K562 (cell line): Measurements from ENCODE around the gene GRM5. TPM values are rescaled to one million over a fixed set of nuclear protein-coding genes. Genes with fewer than 3 reads are reported as not detected.

Source experiments
- ATAC-seq: fragments of 200-7000 bp; cut with Tn5 transposase; 3 replicates; pipeline ENCODE4 v1.9.1; 2020; ENCODE audit warnings: moderate library complexity
- BruUV-seq: library from RNA; stranded (reverse); fragments of 400-500 nt; replicated peaks from 2 replicates; lab custom pipeline; 2021; lab: Mats Ljungman, UMichigan
- CTCF ChIA-PET: fragments of 300-600 bp; formaldehyde crosslinking; extraction: SDS; loops from one replicate; lab custom pipeline; 2021; ENCODE audit warnings: low intra/inter-chr PET ratio; lab: Yijun Ruan, JAX
- POLR2A ChIA-PET: fragments of 300-600, 350-650 bp; sonication (Branson Sonifier 250); formaldehyde crosslinking; extraction: SDS; loops from one replicate; lab custom pipeline; 2021; ENCODE audit warnings: antibody characterized with exemption, inconsistent platforms; lab: Yijun Ruan, JAX
- DNase-seq, 4 experiments: peaks; one replicate each; pipeline versions ENCODE4 v3.0.0 to v3.0.0-alpha.2; 2011 to 2018; ENCODE audit warnings: low spot score in 3 of 4, mixed read lengths in 3 of 4; ENCODE audit errors: extremely low read depth in 1 of 4
- FAIRE-seq: peaks from 2 replicates; lab custom pipeline; 2011; peaks lifted over from hg19 to GRCh38; lab: Jason Lieb, UNC
- H2AFZ ChIP-seq: 2 replicates; pipeline ENCODE4 v1.6.0; 2011; ENCODE audit warnings: low read depth, low read length, control low read depth, inconsistent platforms
- H3K27ac ChIP-seq: fragments of 200-600 bp; 3 replicates; pipeline ENCODE4 v1.8.0; 2011; ENCODE audit warnings: low read depth, mild to moderate bottlenecking, control low read depth, inconsistent platforms, low read length, moderate library complexity, mixed read lengths; ENCODE audit errors: extremely low read depth
- H3K27me3 ChIP-seq, 2 experiments: fragments of 300-600 bp in 1 of 2; 2 replicates in 1 of 2; 3 replicates in 1 of 2; pipeline versions ENCODE4 v1.6.0 to v1.8.0; 2011; ENCODE audit warnings: inconsistent platforms in 2 of 2, low read length in 2 of 2, mild to moderate bottlenecking in 1 of 2, mixed read lengths in 1 of 2, moderate library complexity in 1 of 2; ENCODE audit not compliant: control insufficient read depth in 2 of 2, insufficient read depth in 2 of 2
- H3K36me3 ChIP-seq: fragments of 300-600 bp; 3 replicates; pipeline ENCODE4 v1.8.0; 2011; ENCODE audit warnings: mild to moderate bottlenecking, low read length, inconsistent platforms; ENCODE audit not compliant: control insufficient read depth, insufficient read depth
- H3K4me1 ChIP-seq, 2 experiments: fragments of 200-600 bp in 1 of 2; replicated peaks in 1 of 2; 2 replicates in 1 of 2; 3 replicates in 1 of 2; pipeline versions ENCODE4 v1.5.1 to v1.8.0; 2011; ENCODE audit warnings: inconsistent platforms in 2 of 2, low read length in 2 of 2, mild to moderate bottlenecking in 1 of 2, mixed read lengths in 1 of 2, moderate library complexity in 1 of 2; ENCODE audit not compliant: control insufficient read depth in 2 of 2, insufficient read depth in 2 of 2
- H3K4me2 ChIP-seq: 2 replicates; pipeline ENCODE4 v1.6.1; 2011; ENCODE audit warnings: low read length, control low read depth, inconsistent platforms, mixed read lengths; ENCODE audit not compliant: insufficient read depth
- H3K4me3 ChIP-seq: fragments of 200-600 bp; sonication (generic), shearing (Covaris generic); 2 replicates; pipeline ENCODE4 v1.5.1; 2016; ENCODE audit warnings: control low read depth, inconsistent platforms
- H3K79me2 ChIP-seq: fragments of 200-600 bp; 3 replicates; pipeline ENCODE4 v1.8.0; 2011; ENCODE audit warnings: low read length, inconsistent platforms; ENCODE audit not compliant: control insufficient read depth, insufficient read depth
- H3K9ac ChIP-seq, 2 experiments: 2 replicates each; pipeline versions ENCODE4 v1.6.0 to v1.6.1; 2011; ENCODE audit warnings: low read depth in 2 of 2, low read length in 2 of 2, control low read depth in 1 of 2, inconsistent platforms in 1 of 2, mild to moderate bottlenecking in 1 of 2, mixed read lengths in 1 of 2; ENCODE audit not compliant: insufficient read depth in 1 of 2
- H3K9me1 ChIP-seq: one replicate; pipeline ENCODE4 v1.6.0; 2011; ENCODE audit warnings: inconsistent platforms, mild to moderate bottlenecking, low read length, moderate library complexity; ENCODE audit not compliant: control insufficient read depth, insufficient read depth
- H3K9me3 ChIP-seq: replicated peaks from 2 replicates; pipeline ENCODE4 v1.5.1; 2011; ENCODE audit warnings: low read depth, low read length, inconsistent platforms; ENCODE audit not compliant: control insufficient read depth, insufficient read depth
- H4K20me1 ChIP-seq: replicated peaks from 2 replicates; pipeline ENCODE4 v1.6.1; 2011; ENCODE audit warnings: low read length, inconsistent platforms, mixed read lengths; ENCODE audit not compliant: control insufficient read depth, insufficient read depth
- ARID2 ChIP-seq: fragments of 450-650 bp; IDR thresholded peaks from 2 replicates; pipeline ENCODE4 v1.6.1; 2017; ENCODE audit warnings: antibody characterized with exemption, mild to moderate bottlenecking
- HLTF ChIP-seq: fragments of 450-650 bp; IDR thresholded peaks from 2 replicates; pipeline ENCODE4 v1.6.1; 2016
- HNRNPL ChIP-seq: fragments of 200-400 bp; formaldehyde crosslinking; IDR thresholded peaks from 2 replicates; pipeline ENCODE4 v1.6.1; 2017; ENCODE audit warnings: low read depth, mild to moderate bottlenecking, low read length
- JUNB ChIP-seq: fragments of 450-650 bp; formaldehyde crosslinking; conservative IDR thresholded peaks from 2 replicates; pipeline ENCODE4 v1.4.0; 2020; ENCODE audit warnings: mild to moderate bottlenecking
- NCOA2 ChIP-seq, 2 experiments: fragments of 450-650 bp; IDR thresholded peaks; 2 replicates each; pipeline ENCODE4 v1.6.1; 2018; ENCODE audit warnings: mild to moderate bottlenecking in 2 of 2, moderate library complexity in 1 of 2; ENCODE audit not compliant: partially characterized antibody in 2 of 2
- NFATC3 ChIP-seq: fragments of 450-650 bp; IDR thresholded peaks from 2 replicates; pipeline ENCODE4 v1.6.1; 2017; ENCODE audit warnings: mild to moderate bottlenecking
- RBM25 ChIP-seq: fragments of 200-400 bp; formaldehyde crosslinking; IDR thresholded peaks from 2 replicates; pipeline ENCODE4 v1.6.1; 2018; ENCODE audit warnings: low read length, low read depth, moderate library complexity; ENCODE audit not compliant: severe bottlenecking
- SAP30 ChIP-seq: fragments of 200-600 bp; sonication (generic); IDR thresholded peaks from 2 replicates; pipeline ENCODE4 v1.6.1; 2012; ENCODE audit warnings: borderline replicate concordance, low read depth, mild to moderate bottlenecking, moderate library complexity, low read length, control low read depth, inconsistent platforms; ENCODE audit not compliant: insufficient read depth, poor library complexity, severe bottlenecking
- SUPT5H ChIP-seq: fragments of 450-650 bp; IDR thresholded peaks from 2 replicates; pipeline ENCODE4 v1.6.1; 2016
- ZNF695 ChIP-seq: fragments of 450-650 bp; formaldehyde crosslinking; IDR thresholded peaks from 2 replicates; pipeline ENCODE4 v1.4.0; 2020; ENCODE audit warnings: mild to moderate bottlenecking, moderate library complexity
- ZNF830 ChIP-seq: fragments of 250-450 bp; sonication (Bioruptor Pico); IDR thresholded peaks from 2 replicates; pipeline ENCODE4 v1.5.0; 2021; ENCODE audit warnings: mild to moderate bottlenecking
- WGBS: fragments of 100-300 bp; shearing (Covaris generic); methylation state at CpG from one replicate; pipeline ENCODE4 v1.1.6; 2016; ENCODE audit warnings: low coverage, mixed read lengths; ENCODE audit not compliant: insufficient coverage; ENCODE audit errors: missing lambda C conversion rate; 5-methylcytosine and 5-hydroxymethylcytosine counted together
- in situ Hi-C: fragments of 300-500 bp; cut with MboI; formaldehyde crosslinking; loops from 4 replicates; pipeline ENCODE4 v1.15.0; 2018; ENCODE audit warnings: inconsistent platforms, mixed read lengths
- intact Hi-C: fragments of 100-400 bp; cut with micrococcal nuclease; formaldehyde crosslinking; loops from 2 replicates; pipeline ENCODE4 v1.14.2; 2022
- polyA plus RNA-seq, 8 experiments: library from polyadenylated mRNA; depleted of rRNA in 4 of 8; stranded (reverse) in 5 of 8; unstranded in 3 of 8; fragments of >200 nt; fragmentation: Nextera tagmentation in 2 of 8; fragmentation: Illumina TruSeq in 1 of 8; extraction: Ambion mirVana in 2 of 8; extraction: Trizol in 1 of 8; gene quantifications; 2 replicates each; pipeline versions ENCODE4 v1.2.1 to v1.2.3, GENCODE V29; 2011 to 2014; ENCODE audit warnings: inconsistent platforms in 1 of 8, missing spikeins in 1 of 8
- total RNA-seq, 7 experiments: library from RNA; depleted of rRNA in 6 of 7; stranded (reverse); fragments of >200 nt in 6 of 7; fragmentation: Illumina TruSeq in 2 of 7; extraction: Trizol in 2 of 7; gene quantifications; 2 replicates each; pipeline versions ENCODE4 v1.2.1 to v1.2.3, GENCODE V29; 2011 to 2021; ENCODE audit warnings: low replicate concordance in 1 of 7
- TF ChIP-seq, protein P1 (sequence below): fragments of 450-650 bp; formaldehyde crosslinking; IDR thresholded peaks from 2 replicates; pipeline ENCODE4 v1.4.0; 2022; ENCODE audit warnings: missing genetic modification characterization
- TF ChIP-seq, protein P2 (sequence below): sonication (generic); formaldehyde crosslinking; IDR thresholded peaks from 2 replicates; pipeline ENCODE4 v1.8.1; 2023; ENCODE audit warnings: mild to moderate bottlenecking, missing genetic modification reagents

GRM5 gene
- total and polyA plus RNA-seq, 9 of the 15 experiments (the other 6 are each of a cell fraction or from before 2014, with no cell fraction given): not detected

DNA sequence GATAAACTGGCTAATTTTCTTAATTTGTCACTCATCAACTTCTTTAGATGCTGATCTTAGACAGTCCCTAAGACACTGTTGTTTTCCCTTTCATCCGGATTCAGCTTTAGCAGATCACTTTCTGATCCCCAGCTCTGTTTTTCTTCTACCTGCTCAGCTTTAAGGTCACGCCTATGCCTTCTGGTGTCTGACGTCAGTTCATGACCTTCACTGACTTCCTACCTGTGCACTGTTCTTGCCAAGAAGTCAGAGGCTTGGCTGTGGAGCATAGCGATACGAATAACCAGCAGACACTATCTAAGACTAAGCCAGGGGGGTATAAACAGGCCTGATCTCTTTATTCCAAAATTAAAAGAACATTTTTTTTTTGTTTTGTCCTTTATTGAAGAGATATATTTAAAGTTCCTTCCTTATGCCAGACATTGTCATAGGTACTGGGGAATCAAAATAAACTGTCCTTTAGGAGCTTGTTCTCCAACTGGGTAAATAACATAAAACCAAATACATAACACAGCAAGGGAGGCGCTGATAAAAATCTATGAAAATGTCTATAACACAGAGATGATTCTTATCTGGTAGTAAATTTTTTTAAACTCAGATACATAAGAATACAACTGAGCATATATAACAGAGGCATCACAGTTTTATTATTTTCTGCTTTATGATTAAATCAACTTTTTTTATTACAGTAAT lies 376.1 kb downstream of the GRM5 start:
- 0% methylated on average over 6 of the region's 6 CpGs for WGBS
- Histone ChIP-seq H3K27ac (no peak overlapping the region), H3K4me1 (no peaks in the 10 kb centered on the region), H3K4me3 (no peak overlapping the region), H3K4me2 (no peak overlapping the region), H4K20me1 (no peaks in the 10 kb centered on the region), H3K79me2 (no peaks in the 10 kb centered on the region), H3K9me3 (no peaks in the 10 kb centered on the region), H3K9ac (no peak overlapping the region), H3K36me3 (no peaks in the 10 kb centered on the region), H3K9me1 (no peaks in the 10 kb centered on the region), H3K27me3 (no peaks in the 10 kb centered on the region), H2AFZ (no peak overlapping the region)
- in situ Hi-C loops: no loop called here
- FAIRE-seq (no peak), ATAC-seq (no peak), DNase-seq (no peak)
- ChIA-PET CTCF (no interaction called here), POLR2A (no interaction called here)
- TF ChIP-seq ZNF695: no peak
- TF ChIP-seq JUNB: no peak
- no peak for TF ChIP-seq NFATC3
- intact Hi-C loops: no loop called here
- no TSS peak for BruUV-seq

DNA sequence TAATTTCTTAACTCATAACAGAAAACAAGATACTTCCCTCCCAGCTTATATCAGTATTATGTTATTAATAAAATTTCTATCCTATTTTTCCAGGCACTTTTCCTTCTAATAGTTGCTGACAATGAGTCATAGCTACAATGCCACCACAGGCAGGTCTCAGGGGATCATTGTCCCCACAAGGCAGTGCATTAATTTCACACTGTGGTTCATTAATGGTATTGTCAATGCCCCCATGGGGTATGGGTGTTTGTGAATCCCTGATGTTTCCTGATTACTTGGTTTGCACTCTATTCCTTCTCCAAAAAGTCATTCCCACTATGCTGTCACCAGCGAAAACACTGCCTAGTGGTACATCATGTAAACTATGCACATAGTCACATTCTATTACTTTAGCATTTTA lies 382.8 kb downstream of the GRM5 start:
- H4K20me1 ChIP-seq: no peaks in the 10 kb centered on the region
- H3K4me3 ChIP-seq: no peak overlapping the region
- FAIRE-seq (no peak), DNase-seq (no peak), ATAC-seq (no peak)
- no peaks in the 10 kb centered on the region for H3K9me1 ChIP-seq
- CTCF ChIA-PET: no interaction called here
- POLR2A ChIA-PET: no interaction called here
- no TSS peak for BruUV-seq
- H3K27ac ChIP-seq: no peak overlapping the region
- no peaks in the 10 kb centered on the region for H3K9me3 ChIP-seq
- no peaks in the 10 kb centered on the region for H3K4me1 ChIP-seq
- H3K79me2 ChIP-seq: no peaks in the 10 kb centered on the region
- intact Hi-C loops (no loop called here), in situ Hi-C loops (no loop called here)
- H3K36me3 ChIP-seq: no peaks in the 10 kb centered on the region
- H3K4me2 ChIP-seq: no peak overlapping the region
- 0% methylated on average over 1 of the region's 1 CpG for WGBS
- no peaks in the 10 kb centered on the region for H3K27me3 ChIP-seq
- H3K9ac ChIP-seq: no peak overlapping the region
- no peak overlapping the region for H2AFZ ChIP-seq
- TF ChIP-seq SUPT5H: no peak
- no peak for TF ChIP-seq RBM25
- no peak for TF ChIP-seq ZNF830 (CRISPR knock-in tag)
- no peak for TF ChIP-seq NFATC3
- no peak for TF ChIP-seq ARID2
- TF ChIP-seq HLTF: no peak
- TF ChIP-seq, protein P1, sequence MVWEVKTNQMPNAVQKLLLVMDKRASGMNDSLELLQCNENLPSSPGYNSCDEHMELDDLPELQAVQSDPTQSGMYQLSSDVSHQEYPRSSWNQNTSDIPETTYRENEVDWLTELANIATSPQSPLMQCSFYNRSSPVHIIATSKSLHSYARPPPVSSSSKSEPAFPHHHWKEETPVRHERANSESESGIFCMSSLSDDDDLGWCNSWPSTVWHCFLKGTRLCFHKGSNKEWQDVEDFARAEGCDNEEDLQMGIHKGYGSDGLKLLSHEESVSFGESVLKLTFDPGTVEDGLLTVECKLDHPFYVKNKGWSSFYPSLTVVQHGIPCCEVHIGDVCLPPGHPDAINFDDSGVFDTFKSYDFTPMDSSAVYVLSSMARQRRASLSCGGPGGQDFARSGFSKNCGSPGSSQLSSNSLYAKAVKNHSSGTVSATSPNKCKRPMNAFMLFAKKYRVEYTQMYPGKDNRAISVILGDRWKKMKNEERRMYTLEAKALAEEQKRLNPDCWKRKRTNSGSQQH (CRISPR knock-in tag): no peak
- TF ChIP-seq HNRNPL: no peak
- TF ChIP-seq, protein P2, sequence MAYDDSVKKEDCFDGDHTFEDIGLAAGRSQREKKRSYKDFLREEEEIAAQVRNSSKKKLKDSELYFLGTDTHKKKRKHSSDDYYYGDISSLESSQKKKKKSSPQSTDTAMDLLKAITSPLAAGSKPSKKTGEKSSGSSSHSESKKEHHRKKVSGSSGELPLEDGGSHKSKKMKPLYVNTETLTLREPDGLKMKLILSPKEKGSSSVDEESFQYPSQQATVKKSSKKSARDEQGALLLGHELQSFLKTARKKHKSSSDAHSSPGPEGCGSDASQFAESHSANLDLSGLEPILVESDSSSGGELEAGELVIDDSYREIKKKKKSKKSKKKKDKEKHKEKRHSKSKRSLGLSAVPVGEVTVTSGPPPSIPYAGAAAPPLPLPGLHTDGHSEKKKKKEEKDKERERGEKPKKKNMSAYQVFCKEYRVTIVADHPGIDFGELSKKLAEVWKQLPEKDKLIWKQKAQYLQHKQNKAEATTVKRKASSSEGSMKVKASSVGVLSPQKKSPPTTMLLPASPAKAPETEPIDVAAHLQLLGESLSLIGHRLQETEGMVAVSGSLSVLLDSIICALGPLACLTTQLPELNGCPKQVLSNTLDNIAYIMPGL (CRISPR knock-in tag): no peak
- no peak for TF ChIP-seq NCOA2 (IDR thresholded peaks at IDR 0.05; ENCODE audit: partially characterized antibody in 2 of 2)
- no peak for TF ChIP-seq SAP30
